Ovary (tissue), 3 donors: ENCODE results near the gene CEACAM21.

ENCODE experiments used
- EP300 ChIP-seq: sonication (generic); formaldehyde crosslinking; IDR thresholded peaks from one replicate; pipeline ENCODE4 v1.6.1; 2017; ENCODE audit warnings: antibody characterized with exemption
- POLR2A ChIP-seq: fragments of 450-650 bp; IDR thresholded peaks from one replicate; pipeline ENCODE4 v1.6.1; 2017; ENCODE audit warnings: antibody characterized with exemption, mild to moderate bottlenecking, moderate library complexity
- TF ChIP-seq, protein P1 (sequence below), 3 donors: fragments of 450-650 bp in 2 of 3; fragments of 200-600 bp in 1 of 3; IDR thresholded peaks; one replicate each; pipeline versions ENCODE4 v1.5.1 to v1.8.0; 2016 to 2022; ENCODE audit warnings: antibody characterized with exemption in 3 of 3, mild to moderate bottlenecking in 1 of 3
- donor health status: DM: no; HTN: no; CAD: no.

DNA sequence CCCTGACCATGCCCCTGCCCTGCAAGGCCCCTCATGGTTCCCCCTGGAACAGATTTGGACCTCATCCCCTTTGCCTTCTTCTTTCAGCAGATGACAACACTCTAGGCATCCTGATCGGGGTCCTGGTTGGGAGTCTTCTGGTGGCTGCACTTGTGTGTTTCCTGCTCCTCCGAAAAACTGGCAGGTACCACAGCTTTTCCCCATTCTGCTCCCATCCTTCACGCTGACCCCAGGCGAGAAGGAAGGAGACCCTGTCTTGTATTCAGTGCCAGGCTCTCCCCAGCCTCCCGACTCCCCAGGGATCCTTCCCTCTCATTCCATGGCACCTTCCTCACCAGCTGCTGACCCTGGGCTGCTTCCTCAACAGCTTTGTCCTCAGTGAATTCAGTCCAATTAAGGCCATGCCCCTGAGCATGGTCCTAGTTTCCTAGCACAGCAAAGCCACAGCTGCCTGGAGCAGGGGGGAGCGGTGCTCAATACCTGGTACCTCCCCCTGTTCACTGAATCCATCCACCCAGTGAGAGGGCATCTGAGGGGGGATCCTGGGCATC lies 8.4 kb downstream of the CEACAM21 start:
- TF ChIP-seq, protein P1, sequence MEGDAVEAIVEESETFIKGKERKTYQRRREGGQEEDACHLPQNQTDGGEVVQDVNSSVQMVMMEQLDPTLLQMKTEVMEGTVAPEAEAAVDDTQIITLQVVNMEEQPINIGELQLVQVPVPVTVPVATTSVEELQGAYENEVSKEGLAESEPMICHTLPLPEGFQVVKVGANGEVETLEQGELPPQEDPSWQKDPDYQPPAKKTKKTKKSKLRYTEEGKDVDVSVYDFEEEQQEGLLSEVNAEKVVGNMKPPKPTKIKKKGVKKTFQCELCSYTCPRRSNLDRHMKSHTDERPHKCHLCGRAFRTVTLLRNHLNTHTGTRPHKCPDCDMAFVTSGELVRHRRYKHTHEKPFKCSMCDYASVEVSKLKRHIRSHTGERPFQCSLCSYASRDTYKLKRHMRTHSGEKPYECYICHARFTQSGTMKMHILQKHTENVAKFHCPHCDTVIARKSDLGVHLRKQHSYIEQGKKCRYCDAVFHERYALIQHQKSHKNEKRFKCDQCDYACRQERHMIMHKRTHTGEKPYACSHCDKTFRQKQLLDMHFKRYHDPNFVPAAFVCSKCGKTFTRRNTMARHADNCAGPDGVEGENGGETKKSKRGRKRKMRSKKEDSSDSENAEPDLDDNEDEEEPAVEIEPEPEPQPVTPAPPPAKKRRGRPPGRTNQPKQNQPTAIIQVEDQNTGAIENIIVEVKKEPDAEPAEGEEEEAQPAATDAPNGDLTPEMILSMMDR (IDR thresholded peaks at IDR 0.05): no peak
- TF ChIP-seq POLR2A (no peak), EP300 (no peak)
